Liver (tissue), 3 donors: ENCODE data around the gene ZNRF3.

Experiments used
- EGR1 ChIP-seq, 2 donors: IDR thresholded peaks; 2 replicates each; pipeline ENCODE4 v1.6.1; 2016 to 2018; ENCODE audit warnings: antibody characterized with exemption in 2 of 2, low read depth in 2 of 2
- FOXA2 ChIP-seq: IDR thresholded peaks from 2 replicates; pipeline ENCODE4 v1.6.1; 2016; ENCODE audit warnings: antibody characterized with exemption
- GABPA ChIP-seq, 2 donors: IDR thresholded peaks in 1 of 2; conservative IDR thresholded peaks in 1 of 2; 2 replicates each; pipeline ENCODE4 v1.6.1; 2016; ENCODE audit warnings: antibody characterized with exemption in 2 of 2, mild to moderate bottlenecking in 1 of 2, moderate library complexity in 1 of 2
- JUND ChIP-seq, 2 donors: IDR thresholded peaks; 2 replicates each; pipeline ENCODE4 v1.6.1; 2016; ENCODE audit warnings: antibody characterized with exemption in 2 of 2
- RAD21 ChIP-seq, 2 donors: IDR thresholded peaks; 2 replicates each; pipeline ENCODE4 v1.6.1; 2016; ENCODE audit warnings: antibody characterized with exemption in 2 of 2, mild to moderate bottlenecking in 2 of 2
- RXRA ChIP-seq, 2 donors: IDR thresholded peaks; 2 replicates each; pipeline ENCODE4 v1.6.1; 2017 to 2018; ENCODE audit warnings: antibody characterized with exemption in 2 of 2, mild to moderate bottlenecking in 1 of 2
- SP1 ChIP-seq: IDR thresholded peaks from 2 replicates; pipeline ENCODE4 v1.6.1; 2018; ENCODE audit warnings: antibody characterized with exemption, mild to moderate bottlenecking
- TAF1 ChIP-seq: conservative IDR thresholded peaks from 2 replicates; pipeline ENCODE4 v1.6.1; 2016; ENCODE audit warnings: antibody characterized with exemption, mild to moderate bottlenecking
- YY1 ChIP-seq: IDR thresholded peaks from 2 replicates; pipeline ENCODE4 v1.6.1; 2016; ENCODE audit warnings: antibody characterized with exemption, mild to moderate bottlenecking
- TF ChIP-seq, protein P1 (sequence below): fragments of 150-350 bp; IDR thresholded peaks from 2 replicates; pipeline ENCODE4 v1.5.1; 2017; ENCODE audit warnings: improper control_type of control experiment, low read depth, low read length; ENCODE audit not compliant: missing input control
- TF ChIP-seq, protein P2 (sequence below): IDR thresholded peaks from 2 replicates; pipeline ENCODE4 v1.6.1; 2016; ENCODE audit warnings: antibody characterized with exemption
- TF ChIP-seq, protein P3 (sequence below): IDR thresholded peaks from 2 replicates; pipeline ENCODE4 v1.6.1; 2016; ENCODE audit warnings: antibody characterized with exemption
- TF ChIP-seq, protein P4 (sequence below): IDR thresholded peaks from 2 replicates; pipeline ENCODE4 v1.6.1; 2016; ENCODE audit warnings: antibody characterized with exemption
- TF ChIP-seq, protein P5 (sequence below): IDR thresholded peaks from 2 replicates; pipeline ENCODE4 v1.6.1; 2016; ENCODE audit warnings: antibody characterized with exemption, mild to moderate bottlenecking
- donor health status: healthy.
- donor health status: healthy.

DNA sequence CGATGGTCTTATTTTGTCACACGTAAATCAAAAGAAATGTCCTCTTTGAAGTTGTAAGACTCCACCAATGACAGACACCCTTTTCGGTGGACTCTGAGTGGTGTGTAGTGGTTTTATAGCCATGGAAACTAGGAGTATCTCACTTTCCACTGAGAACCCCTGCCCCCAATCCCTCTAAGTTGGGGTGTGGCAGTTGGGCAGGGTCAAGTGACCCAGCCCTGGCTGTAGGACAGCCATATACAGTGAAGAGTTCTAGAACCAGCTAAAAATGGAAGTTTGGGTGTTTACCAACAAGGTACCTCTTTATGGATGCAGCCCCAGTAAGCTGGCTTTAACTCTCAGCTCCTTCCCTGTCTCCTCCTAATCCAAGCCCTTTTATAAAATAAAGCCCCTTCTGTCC lies 173.1 kb downstream of the ZNRF3 start:
- TF ChIP-seq, protein P1, sequence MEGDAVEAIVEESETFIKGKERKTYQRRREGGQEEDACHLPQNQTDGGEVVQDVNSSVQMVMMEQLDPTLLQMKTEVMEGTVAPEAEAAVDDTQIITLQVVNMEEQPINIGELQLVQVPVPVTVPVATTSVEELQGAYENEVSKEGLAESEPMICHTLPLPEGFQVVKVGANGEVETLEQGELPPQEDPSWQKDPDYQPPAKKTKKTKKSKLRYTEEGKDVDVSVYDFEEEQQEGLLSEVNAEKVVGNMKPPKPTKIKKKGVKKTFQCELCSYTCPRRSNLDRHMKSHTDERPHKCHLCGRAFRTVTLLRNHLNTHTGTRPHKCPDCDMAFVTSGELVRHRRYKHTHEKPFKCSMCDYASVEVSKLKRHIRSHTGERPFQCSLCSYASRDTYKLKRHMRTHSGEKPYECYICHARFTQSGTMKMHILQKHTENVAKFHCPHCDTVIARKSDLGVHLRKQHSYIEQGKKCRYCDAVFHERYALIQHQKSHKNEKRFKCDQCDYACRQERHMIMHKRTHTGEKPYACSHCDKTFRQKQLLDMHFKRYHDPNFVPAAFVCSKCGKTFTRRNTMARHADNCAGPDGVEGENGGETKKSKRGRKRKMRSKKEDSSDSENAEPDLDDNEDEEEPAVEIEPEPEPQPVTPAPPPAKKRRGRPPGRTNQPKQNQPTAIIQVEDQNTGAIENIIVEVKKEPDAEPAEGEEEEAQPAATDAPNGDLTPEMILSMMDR: no peak
- TF ChIP-seq EGR1 (IDR thresholded peaks at IDR 0.05; ENCODE audit: low read depth in 2 of 2) (no peak), RAD21 (IDR thresholded peaks at IDR 0.05) (no peak), RXRA (IDR thresholded peaks at IDR 0.05) (no peak), YY1 (no peak), GABPA (IDR thresholded peaks at IDR 0.05 in 1 of 2, conservative IDR thresholded peaks at IDR 0.05 in 1 of 2) (no peak), JUND (IDR thresholded peaks at IDR 0.05) (no peak), SP1 (no peak), FOXA2 (no peak), TAF1 (no peak)
- TF ChIP-seq, protein P2, sequence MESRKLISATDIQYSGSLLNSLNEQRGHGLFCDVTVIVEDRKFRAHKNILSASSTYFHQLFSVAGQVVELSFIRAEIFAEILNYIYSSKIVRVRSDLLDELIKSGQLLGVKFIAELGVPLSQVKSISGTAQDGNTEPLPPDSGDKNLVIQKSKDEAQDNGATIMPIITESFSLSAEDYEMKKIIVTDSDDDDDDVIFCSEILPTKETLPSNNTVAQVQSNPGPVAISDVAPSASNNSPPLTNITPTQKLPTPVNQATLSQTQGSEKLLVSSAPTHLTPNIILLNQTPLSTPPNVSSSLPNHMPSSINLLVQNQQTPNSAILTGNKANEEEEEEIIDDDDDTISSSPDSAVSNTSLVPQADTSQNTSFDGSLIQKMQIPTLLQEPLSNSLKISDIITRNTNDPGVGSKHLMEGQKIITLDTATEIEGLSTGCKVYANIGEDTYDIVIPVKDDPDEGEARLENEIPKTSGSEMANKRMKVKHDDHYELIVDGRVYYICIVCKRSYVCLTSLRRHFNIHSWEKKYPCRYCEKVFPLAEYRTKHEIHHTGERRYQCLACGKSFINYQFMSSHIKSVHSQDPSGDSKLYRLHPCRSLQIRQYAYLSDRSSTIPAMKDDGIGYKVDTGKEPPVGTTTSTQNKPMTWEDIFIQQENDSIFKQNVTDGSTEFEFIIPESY: no peak
- TF ChIP-seq, protein P3, sequence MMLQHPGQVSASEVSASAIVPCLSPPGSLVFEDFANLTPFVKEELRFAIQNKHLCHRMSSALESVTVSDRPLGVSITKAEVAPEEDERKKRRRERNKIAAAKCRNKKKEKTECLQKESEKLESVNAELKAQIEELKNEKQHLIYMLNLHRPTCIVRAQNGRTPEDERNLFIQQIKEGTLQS: no peak
- TF ChIP-seq, protein P4, sequence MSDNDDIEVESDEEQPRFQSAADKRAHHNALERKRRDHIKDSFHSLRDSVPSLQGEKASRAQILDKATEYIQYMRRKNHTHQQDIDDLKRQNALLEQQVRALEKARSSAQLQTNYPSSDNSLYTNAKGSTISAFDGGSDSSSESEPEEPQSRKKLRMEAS: no peak
- TF ChIP-seq, protein P5, sequence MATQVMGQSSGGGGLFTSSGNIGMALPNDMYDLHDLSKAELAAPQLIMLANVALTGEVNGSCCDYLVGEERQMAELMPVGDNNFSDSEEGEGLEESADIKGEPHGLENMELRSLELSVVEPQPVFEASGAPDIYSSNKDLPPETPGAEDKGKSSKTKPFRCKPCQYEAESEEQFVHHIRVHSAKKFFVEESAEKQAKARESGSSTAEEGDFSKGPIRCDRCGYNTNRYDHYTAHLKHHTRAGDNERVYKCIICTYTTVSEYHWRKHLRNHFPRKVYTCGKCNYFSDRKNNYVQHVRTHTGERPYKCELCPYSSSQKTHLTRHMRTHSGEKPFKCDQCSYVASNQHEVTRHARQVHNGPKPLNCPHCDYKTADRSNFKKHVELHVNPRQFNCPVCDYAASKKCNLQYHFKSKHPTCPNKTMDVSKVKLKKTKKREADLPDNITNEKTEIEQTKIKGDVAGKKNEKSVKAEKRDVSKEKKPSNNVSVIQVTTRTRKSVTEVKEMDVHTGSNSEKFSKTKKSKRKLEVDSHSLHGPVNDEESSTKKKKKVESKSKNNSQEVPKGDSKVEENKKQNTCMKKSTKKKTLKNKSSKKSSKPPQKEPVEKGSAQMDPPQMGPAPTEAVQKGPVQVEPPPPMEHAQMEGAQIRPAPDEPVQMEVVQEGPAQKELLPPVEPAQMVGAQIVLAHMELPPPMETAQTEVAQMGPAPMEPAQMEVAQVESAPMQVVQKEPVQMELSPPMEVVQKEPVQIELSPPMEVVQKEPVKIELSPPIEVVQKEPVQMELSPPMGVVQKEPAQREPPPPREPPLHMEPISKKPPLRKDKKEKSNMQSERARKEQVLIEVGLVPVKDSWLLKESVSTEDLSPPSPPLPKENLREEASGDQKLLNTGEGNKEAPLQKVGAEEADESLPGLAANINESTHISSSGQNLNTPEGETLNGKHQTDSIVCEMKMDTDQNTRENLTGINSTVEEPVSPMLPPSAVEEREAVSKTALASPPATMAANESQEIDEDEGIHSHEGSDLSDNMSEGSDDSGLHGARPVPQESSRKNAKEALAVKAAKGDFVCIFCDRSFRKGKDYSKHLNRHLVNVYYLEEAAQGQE: no peak
